Thyroid gland (tissue), 4 donors: Measurements from ENCODE around the gene GOLGA8G. TPM values are rescaled to one million over a fixed set of nuclear protein-coding genes. Genes with fewer than 3 reads are reported as not detected.
"Not testable (repeated sequence)": the region's sequence is repeated elsewhere in the genome, so short reads cannot be mapped to it uniquely, and the experiment has no call there.

Experiments
- DNase-seq, 2 donors: peaks; one replicate each; pipeline ENCODE4 v3.0.0-alpha.2; 2019
- H3K27ac ChIP-seq, 3 donors: fragments of 200-600 bp; sonication (generic); 1 replicate in 2 of 3; 2 replicates in 1 of 3; pipeline ENCODE4 v1.5.1; 2016 to 2019; ENCODE audit warnings: mild to moderate bottlenecking in 1 of 3, moderate library complexity in 1 of 3
- H3K27me3 ChIP-seq: fragments of 200-600 bp; sonication (generic); one replicate; pipeline ENCODE4 v1.5.1; 2019
- H3K36me3 ChIP-seq, 2 donors: fragments of 200-600 bp; sonication (generic); one replicate each; pipeline ENCODE4 v1.5.1; 2016 to 2019
- H3K4me1 ChIP-seq, 2 donors: fragments of 200-600 bp; sonication (generic); one replicate each; pipeline ENCODE4 v1.5.1; 2017 to 2019
- H3K4me3 ChIP-seq, 3 donors: fragments of 200-600 bp; sonication (generic); replicated peaks in 1 of 3; 1 replicate in 2 of 3; 2 replicates in 1 of 3; pipeline ENCODE4 v1.5.1; 2016; ENCODE audit warnings: mild to moderate bottlenecking in 1 of 3
- H3K9me3 ChIP-seq: fragments of 200-600 bp; sonication (generic); one replicate; pipeline ENCODE4 v1.5.1; 2017
- WGBS, 2 donors: methylation state at CpG; one replicate each; pipeline ENCODE4 v1.1.5; 2017; 5-methylcytosine and 5-hydroxymethylcytosine counted together
- intact Hi-C: fragments of 100-400 bp; cut with DNase I; formaldehyde crosslinking; loops from one replicate; pipeline ENCODE4 v1.15.1; 2023
- microRNA-seq: library from miRNA; unstranded; fragments of <30 nt; microRNA quantifications from one replicate; pipeline ENCODE4, GENCODE V29; 2016
- small RNA-seq: library from RNA; depleted of rRNA; stranded (forward); fragments of <200 nt; gene quantifications from one replicate; pipeline ENCODE3, GENCODE V24; 2016
- total RNA-seq, 4 donors: library from RNA; depleted of rRNA; stranded (reverse); fragments of >200 nt; gene quantifications; one replicate each; pipeline ENCODE4 v1.2.3, GENCODE V29; 2016

GOLGA8G gene, protein sequence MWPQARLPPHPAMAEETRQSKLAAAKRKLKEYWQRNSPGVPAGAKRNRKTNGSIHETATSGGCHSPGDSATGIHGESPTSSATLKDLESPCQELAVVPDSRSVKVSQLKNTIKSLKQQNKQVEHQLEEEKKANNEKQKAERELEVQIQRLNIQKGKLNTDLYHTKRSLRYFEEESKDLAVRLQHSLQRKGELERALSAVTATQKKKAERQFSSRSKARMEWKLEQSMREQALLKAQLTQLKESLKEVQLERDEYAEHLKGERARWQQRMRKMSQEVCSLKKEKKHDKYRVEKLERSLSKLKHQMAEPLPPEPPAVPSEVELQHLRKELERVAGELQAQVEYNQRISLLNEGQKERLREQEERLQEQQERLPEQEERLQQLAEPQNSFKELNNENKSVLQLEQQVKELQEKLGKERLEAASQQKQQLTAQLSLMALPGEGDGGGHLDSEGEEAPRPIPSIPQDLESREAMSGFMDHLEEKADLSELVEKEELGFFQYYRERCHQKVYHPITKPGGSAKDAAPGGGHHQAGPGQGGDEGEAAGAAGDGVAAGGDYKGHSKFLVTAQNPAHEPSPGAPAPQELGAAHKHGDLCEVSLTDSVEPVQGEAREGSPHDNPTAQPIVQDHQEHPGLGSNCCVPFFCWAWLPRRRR
- not detected for total RNA-seq

DNA sequence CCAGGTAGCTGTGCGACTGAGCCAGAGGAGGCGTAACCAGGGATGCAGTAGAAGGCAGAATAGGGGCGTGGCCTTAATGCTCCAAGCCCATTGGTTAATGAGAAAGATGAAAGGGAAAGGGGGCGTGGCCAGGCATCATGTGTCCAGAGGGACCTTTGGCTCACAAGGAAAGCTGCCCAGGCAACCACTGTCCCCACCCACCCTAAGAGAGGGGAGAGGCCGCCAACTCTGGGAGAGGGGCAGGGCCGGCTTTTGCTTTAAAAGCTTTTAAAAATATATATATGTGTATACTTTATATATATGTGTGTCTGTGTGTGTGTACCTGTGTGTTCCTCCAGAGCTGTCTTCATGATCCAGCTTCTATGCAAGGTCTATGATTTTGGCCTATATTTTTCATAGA lies at the start of gene GOLGA8G:
Gene GOLGA8G (minus strand): TSS at position 18 of the 400 bp plus-strand sequence. CDS start 62 bp downstream, outside the sequence.
- H3K9me3 ChIP-seq, DNase-seq, H3K27ac ChIP-seq, H3K4me1 ChIP-seq, H3K27me3 ChIP-seq, H3K36me3 ChIP-seq, intact Hi-C loops, H3K4me3 ChIP-seq: not testable (repeated sequence)
- 88 to 93% methylated on average over 3 to 4 of the region's 6 CpGs for WGBS, 2 donors

GRCh38 chr15:28573351-28573750 lies 40.6 kb upstream of the GOLGA8G start:
- intact Hi-C loops, result not testable (repeated sequence)
- WGBS, 2 donors, result 85 to 87% methylated on average over 10 to 11 of the region's 13 CpGs

GRCh38 chr15:28553268-28553667 lies 20.5 kb upstream of the GOLGA8G start, which contains the start of gene GOLGA6L25:
Gene GOLGA6L25 (plus strand): TSS chr15:28553568. CDS start chr15:28553629, 61 bp downstream.
- intact Hi-C loops, DNase-seq, H3K4me1 ChIP-seq, H3K27ac ChIP-seq, H3K27me3 ChIP-seq, H3K9me3 ChIP-seq, H3K36me3 ChIP-seq, H3K4me3 ChIP-seq: not testable (repeated sequence)
- WGBS, 2 donors, result no CpG with 5 or more reads among the region's 7 CpGs

More at GRCh38 chr15:28573351-28573750, 40.6 kb upstream of the GOLGA8G start:
- H3K4me1 ChIP-seq, H3K27ac ChIP-seq, H3K27me3 ChIP-seq, DNase-seq, H3K9me3 ChIP-seq, H3K36me3 ChIP-seq, H3K4me3 ChIP-seq: not testable (repeated sequence)

DNA sequence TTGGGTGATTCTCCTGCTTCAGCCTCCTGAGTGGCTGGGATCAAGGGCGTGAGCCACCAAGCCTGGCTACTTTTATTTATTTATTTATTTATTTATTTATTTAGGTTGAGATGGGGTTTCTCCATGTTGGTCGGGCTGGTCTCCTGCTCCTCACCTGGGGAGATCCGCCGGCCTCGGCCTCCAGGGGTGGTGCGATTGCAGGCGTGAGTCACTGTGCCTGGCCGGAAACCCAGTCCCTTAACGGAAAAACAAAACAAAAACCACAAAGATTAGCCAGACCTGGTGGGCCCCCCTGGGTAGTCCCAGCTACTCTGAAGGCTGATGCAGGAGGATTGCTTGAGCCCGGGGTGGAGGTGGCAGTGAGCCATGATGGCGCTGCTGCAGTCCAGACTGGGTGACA lies 17.6 kb downstream of the GOLGA8G start:
- intact Hi-C loops, H3K27me3 ChIP-seq, H3K4me3 ChIP-seq, DNase-seq, H3K9me3 ChIP-seq, H3K36me3 ChIP-seq, H3K27ac ChIP-seq, H3K4me1 ChIP-seq: not testable (repeated sequence)
- 93% methylated on average over 3 of the region's 11 CpGs; no CpG with 5 or more reads in 1 of the 2 donors for WGBS, 2 donors

DNA sequence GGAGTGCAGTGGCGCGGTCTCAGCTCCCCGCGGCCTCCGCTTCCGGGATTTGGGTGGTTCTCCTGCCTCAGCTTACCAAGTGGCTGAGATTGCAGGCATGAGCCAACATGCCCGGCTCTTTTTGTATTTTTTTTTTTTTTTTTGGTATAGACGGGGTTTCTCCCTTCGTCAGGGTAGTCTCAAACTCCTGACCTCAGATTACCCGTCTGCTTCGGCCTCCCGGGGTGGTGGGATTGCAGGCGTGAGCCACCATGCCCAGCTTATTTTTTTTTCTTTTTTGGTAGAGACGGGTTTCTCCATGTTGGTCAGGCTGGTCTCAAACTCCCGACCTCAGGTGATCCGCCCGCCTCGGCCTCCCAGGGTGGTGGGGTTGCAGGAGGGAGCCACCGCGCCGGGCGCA lies 18.6 kb downstream of the GOLGA8G start:
- H3K27ac ChIP-seq, intact Hi-C loops, H3K9me3 ChIP-seq, H3K27me3 ChIP-seq, H3K36me3 ChIP-seq, DNase-seq, H3K4me3 ChIP-seq, H3K4me1 ChIP-seq: not testable (repeated sequence)
- WGBS, 2 donors, result 86% methylated on average over 8 of the region's 22 CpGs; no CpG with 5 or more reads in 1 of the 2 donors

DNA sequence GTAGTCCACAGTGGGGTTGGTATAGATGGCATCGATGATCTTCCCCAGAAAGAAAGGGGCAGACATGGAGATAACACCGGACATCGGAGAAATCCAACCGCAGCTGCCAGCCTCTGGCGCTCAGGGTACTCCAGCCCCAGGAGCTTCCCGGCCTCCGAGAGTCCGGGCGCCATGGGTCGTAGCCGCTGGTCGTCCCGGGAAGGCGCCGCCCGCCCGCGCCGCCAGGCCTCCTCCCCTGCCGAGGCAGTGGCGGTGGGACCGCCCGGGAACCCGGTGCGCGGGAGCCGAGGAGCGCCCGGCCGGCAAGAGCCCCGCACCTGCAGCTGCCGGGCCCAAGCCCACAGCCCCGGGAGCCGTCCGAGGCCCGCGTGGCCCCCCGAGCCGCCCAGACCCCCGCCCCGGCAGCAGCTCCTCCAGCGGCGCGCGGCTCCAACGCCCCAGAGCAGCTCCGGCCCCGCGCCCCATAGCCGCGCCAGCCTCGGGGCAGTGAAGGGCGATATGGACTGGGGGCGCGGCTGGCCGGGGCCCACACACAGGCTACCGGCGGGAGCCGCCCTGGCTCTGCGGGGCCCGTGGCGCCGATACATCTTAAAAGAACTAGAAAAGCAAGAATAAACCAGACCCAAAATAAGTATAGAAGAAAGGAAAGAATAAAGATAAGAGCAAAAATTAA lies 24.4 kb downstream of the GOLGA8G start:
- H3K27me3 ChIP-seq, DNase-seq, intact Hi-C loops, H3K27ac ChIP-seq, H3K9me3 ChIP-seq, H3K36me3 ChIP-seq, H3K4me1 ChIP-seq, H3K4me3 ChIP-seq: not testable (repeated sequence)
- no CpG with 5 or more reads among the region's 63 CpGs for WGBS, 2 donors

GRCh38 chr15:28481340-28481739 lies 51.4 kb downstream of the GOLGA8G start:
- H3K27me3 ChIP-seq, H3K36me3 ChIP-seq, H3K27ac ChIP-seq, intact Hi-C loops, H3K4me1 ChIP-seq, DNase-seq, H3K4me3 ChIP-seq, H3K9me3 ChIP-seq: not testable (repeated sequence)
- WGBS, 2 donors, result no CpG with 5 or more reads among the region's 3 CpGs

Small RNA genes within 50 kb of the gene (microRNA-seq; reads per million reads assigned to microRNA genes)
- not detected for gene MIR4509-3

Small RNA genes within 50 kb of the gene (small RNA-seq; reads per million reads assigned to genes)
- gene AC138749.2, result not detected
- gene AC138749.4, result not detected
- gene AC138749.5, result not detected
- gene MIR4509-3, result not detected
- not detected for gene RF00017

Other genes starting within 250 kb of the GOLGA8G start
- gene HERC2, start 210.8 kb downstream of the GOLGA8G start, total RNA-seq, result 10 to 100 TPM; 59.3 to 88.1 (median 71.0) TPM
- not detected for gene GOLGA6L24, start 174.9 kb downstream of the GOLGA8G start, total RNA-seq
- not detected for gene GOLGA8F, start 154.3 kb downstream of the GOLGA8G start, total RNA-seq
- gene GOLGA6L25, start 20.6 kb upstream of the GOLGA8G start, total RNA-seq, result not detected
- gene GOLGA8M, start 179.4 kb upstream of the GOLGA8G start, total RNA-seq, result 10 to 100 TPM in 3 of 4 donors, 1 to 10 TPM in 1; 7.9 to 53.2 (median 32.0) TPM